RPMI7951 (cell line): Measurements from ENCODE around the gene RSU1. TPM values are rescaled to one million over a fixed set of nuclear protein-coding genes. Genes with fewer than 3 reads are reported as not detected.
"Not testable (repeated sequence)": the region's sequence is repeated elsewhere in the genome, so short reads cannot be mapped to it uniquely, and the experiment has no call there.

Source experiments
- DNase-seq: peaks from one replicate; pipeline ENCODE4 v3.0.0-alpha.2; 2012; ENCODE audit warnings: low read depth
- total RNA-seq: library from RNA; depleted of rRNA; stranded (reverse); fragments of >200 nt; shearing (Covaris generic); gene quantifications from 2 replicates; pipeline ENCODE4 v1.2.3, GENCODE V29; 2014; rRNA removed

Gene RSU1
- 151 and 200 TPM in 2 replicates for total RNA-seq

- peak; percentile 100 for DNase-seq
These were observed at the start of gene RSU1 for GRCh38 chr10:16817125-16818019. TSS of gene RSU1 (minus strand) at chr10:16817424. CDS start at chr10:16817081, 343 bp downstream.

- no peak for DNase-seq
These were observed 49.5 kb upstream of the RSU1 start for GRCh38 chr10:16866541-16867275.

- DNase-seq, result no peak
These were observed 48.5 kb upstream of the RSU1 start for GRCh38 chr10:16865766-16866165.

- no peak for DNase-seq
These were observed 46.5 kb upstream of the RSU1 start for GRCh38 chr10:16863766-16864165.

GRCh38 chr10:16857419-16857818, 40.2 kb upstream of the RSU1 start:
- DNase-seq, result no peak

GRCh38 chr10:16856567-16856966, 39.3 kb upstream of the RSU1 start:
- DNase-seq, result peak; percentile 51

- DNase-seq, result no peak
These were observed 38.9 kb upstream of the RSU1 start for GRCh38 chr10:16856092-16856491.

- DNase-seq, result peak; percentile 60
These were observed 37.4 kb upstream of the RSU1 start for GRCh38 chr10:16854623-16855022.

- DNase-seq, result no peak
These were observed 36.6 kb upstream of the RSU1 start for GRCh38 chr10:16853809-16854208.

- peak; percentile 74 for DNase-seq
These were observed 36.0 kb upstream of the RSU1 start for GRCh38 chr10:16853201-16853600.

GRCh38 chr10:16852624-16853023, 35.4 kb upstream of the RSU1 start:
- no peak for DNase-seq

GRCh38 chr10:16848562-16849154, 31.4 kb upstream of the RSU1 start:
- peak; percentile 67 for DNase-seq

GRCh38 chr10:16847644-16848043, 30.4 kb upstream of the RSU1 start:
- peak; percentile 72 for DNase-seq

GRCh38 chr10:16845248-16845647, 28.0 kb upstream of the RSU1 start:
- DNase-seq, result peak; percentile 56

- DNase-seq, result peak; percentile 81
These were observed 26.1 kb upstream of the RSU1 start for GRCh38 chr10:16843252-16843870.

GRCh38 chr10:16835228-16835627, 18.0 kb upstream of the RSU1 start:
- DNase-seq, result no peak

- peak; percentile 98 for DNase-seq
These were observed 15.3 kb upstream of the RSU1 start for GRCh38 chr10:16832351-16833080.

GRCh38 chr10:16828701-16829175, 11.5 kb upstream of the RSU1 start:
- peak; percentile 89 for DNase-seq

GRCh38 chr10:16828114-16828568, 10.9 kb upstream of the RSU1 start:
- DNase-seq, result peak; percentile 88

GRCh38 chr10:16827474-16827873, 10.2 kb upstream of the RSU1 start:
- not testable (repeated sequence) for DNase-seq
